Dedifferentiated amniotic fluid mesenchymal stem cell (primary cell): ENCODE data around the gene SOS2.
"Not testable (repeated sequence)": the region's sequence is repeated elsewhere in the genome, so short reads cannot be mapped to it uniquely, and the experiment has no call there.

Source experiments
- DNase-seq: peaks from one replicate; pipeline ENCODE4 v3.0.0-alpha.2; 2016; ENCODE audit errors: extremely low spot score

Gene SOS2

DNA sequence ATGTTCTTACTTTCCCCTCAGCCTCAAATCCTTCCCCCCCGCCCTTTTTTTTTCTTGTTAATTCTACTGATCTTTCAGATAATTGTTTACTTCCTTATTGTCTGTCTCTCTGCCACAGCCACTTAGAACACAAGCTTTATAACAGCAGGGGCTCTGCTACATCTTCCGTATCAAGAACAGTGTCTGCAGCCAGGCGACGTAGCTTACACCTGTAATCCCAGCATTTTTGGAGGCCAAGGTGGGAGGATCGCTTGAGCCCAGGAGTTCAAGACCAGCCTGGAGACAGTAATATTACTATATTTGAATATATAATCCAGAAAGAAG, 5.4 kb downstream of the SOS2 start:
- DNase-seq: no peak

DNA sequence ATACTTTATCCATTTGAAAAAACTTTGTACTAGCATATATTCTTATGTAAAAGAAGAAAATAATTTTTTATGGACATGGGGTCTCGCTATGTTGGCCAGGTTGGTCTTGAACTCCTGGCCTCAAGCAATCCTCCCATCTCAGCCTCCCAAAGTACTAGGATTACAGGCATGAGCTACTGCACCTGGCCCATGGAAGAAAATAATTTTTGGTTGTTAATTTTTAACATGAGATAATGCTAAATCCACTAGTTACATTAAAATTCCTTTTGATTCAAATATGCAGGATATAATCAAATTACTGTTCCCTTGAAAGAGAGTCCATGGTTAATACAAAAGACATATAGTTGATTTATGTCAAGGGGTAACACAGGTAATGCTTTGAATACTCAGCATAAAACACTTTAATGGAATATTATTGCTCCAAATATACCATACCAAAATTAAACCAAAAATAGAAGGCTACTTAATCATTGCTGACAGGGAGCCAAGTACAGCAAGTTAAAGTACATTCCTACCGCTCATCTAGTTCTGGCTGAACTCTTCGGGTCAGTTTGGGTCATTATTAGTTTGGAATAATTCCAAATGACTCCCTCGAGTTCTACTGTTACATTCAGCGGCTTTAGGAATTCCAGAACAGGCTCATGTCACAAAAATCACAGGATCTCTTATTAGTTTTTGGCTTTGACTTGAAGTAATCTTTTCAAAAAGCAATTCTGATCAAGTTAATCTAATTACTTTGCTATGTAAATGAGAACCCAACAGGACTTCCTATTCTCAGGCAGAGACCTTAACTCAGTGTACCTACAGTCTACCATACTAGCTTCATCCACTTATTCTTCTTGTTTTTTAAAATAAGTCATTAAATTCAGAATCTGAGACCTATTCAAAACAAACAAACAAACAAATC, 6.1 kb downstream of the SOS2 start:
- DNase-seq: peak; percentile 48

DNA sequence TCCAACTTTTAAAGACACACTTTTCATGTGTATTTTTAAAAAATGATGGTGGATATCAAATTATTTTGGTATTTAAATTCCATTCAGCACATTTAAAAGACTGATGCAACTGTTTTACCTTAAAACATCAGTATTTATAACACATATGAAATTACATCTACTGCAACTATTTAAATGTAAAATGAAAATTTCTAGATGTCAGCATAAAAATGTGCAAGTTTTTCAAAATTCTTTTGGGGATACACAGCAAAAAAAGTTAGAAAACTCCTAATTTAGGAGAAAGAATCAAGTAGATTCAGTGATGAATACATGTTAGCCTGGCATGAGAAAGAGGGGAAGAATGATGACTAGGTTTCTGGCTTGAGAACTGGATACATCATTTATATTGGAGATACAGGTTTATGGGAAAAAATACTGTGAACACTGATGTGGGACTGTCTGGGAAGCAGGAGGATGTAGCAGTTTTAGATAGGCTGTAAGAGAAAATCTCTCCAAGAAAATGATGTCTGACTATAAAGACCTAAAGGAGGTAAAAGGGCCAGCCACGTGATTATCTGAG, 9.2 kb downstream of the SOS2 start:
- no peak for DNase-seq

DNA sequence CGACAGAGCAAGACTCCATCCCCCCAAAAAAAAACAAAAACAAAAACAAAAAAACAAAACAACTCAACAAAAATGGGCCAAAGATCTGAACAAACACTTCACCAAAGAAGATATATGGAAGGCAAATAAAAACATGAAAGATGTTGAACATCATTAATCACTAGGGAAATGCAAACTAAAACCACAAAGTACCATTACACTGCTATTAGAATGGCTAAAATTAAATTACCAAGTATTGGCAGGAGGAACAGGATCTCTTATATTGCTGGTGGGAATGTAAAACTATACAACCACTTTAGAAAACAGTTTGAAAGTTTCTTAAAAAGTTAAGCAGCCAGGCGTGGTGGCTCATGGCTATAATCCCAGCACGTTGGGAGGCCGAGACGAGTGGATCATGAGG, 12.9 kb downstream of the SOS2 start:
- no peak for DNase-seq

DNA sequence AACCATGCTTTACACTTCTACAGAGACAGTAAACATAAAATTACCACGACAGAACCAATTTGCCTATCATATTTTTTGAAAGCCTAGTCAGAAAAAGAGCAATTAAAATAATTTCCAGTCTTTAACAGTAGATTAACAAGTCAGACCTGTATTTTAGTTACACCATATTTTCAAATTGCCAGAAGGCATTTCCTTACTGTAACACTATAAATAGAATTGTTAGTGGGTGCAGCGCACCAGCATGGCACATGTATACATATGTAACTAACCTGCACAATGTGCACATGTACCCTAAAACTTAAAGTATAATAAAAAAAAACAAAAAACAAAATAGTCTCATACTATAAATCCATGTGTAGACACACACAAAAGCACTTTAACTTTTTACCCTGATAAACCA, 16.0 kb downstream of the SOS2 start:
- DNase-seq: no peak

DNA sequence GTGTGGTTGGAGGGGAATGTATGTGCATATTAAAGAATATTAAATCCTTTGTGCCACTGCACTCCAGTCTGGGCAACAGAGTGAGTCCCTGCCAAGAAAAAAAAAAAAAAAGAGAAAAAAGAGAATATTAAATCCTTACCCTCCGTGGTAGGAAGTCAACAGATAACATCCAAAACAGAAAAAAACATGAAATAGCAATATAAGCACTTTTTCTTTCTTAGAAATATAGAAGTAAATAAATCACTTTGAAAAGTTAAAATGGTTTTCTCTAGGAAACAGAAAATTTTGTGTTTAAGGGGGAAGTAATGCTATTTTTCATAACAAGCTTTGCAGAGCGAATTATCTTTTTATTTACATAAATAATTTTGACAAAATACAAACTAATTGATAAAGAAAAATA, 17.6 kb downstream of the SOS2 start:
- DNase-seq: no peak

DNA sequence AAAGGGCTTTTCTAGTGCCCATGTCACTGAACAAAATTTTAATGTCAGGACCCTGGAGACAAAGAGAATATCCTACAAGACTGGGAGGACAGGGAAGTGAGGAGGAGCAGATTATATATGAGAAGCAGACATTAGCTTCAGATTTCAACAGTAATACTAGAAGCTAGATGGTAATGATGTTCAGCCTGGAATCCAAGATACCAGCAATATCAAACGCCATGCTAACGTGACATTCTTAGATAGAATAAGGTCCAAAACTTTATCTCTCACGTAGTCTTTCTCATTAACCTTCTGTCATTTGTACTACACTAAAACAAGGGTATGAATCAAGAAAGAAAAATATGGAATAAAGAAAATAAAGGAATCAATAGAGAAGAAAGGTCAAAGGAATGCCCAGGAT, 18.7 kb downstream of the SOS2 start:
- DNase-seq: no peak

DNA sequence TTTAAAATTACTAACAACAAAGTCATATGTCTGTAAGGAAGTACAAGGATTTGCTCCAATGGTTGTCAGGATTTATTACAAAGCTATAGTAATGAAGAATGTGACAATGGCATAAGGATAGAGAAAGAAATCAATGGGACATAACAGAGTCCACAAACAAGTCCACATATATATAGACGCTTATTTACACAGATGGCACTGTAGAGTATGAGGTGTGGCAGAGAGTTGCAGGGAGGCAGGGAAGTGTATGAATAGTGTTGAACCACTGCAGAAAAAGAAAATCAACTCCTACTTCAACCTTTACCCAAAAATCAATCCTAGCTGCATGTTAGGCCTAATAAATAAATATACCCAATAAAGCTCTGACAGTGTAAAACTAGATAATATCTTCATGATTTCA, 21.3 kb downstream of the SOS2 start:
- no peak for DNase-seq

DNA sequence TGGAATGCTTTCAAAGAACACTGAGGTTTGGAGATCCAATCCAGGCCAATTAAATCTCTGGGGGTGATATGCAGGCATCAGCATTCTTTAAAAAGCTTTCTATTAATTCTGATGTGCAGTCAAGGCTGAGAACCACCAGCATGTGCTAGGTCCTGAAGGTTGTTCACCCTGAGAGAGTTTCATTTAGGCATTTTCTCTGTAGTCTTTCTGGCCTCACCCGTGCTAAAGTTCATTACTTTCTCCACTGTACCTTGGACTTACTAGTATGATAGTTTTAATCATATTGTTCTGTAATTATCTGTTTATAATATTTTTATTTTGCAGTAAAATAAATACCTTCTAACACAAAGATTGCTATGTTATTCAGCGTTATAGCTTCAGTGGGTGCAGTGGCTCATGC, 32.9 kb downstream of the SOS2 start:
- DNase-seq: no peak

DNA sequence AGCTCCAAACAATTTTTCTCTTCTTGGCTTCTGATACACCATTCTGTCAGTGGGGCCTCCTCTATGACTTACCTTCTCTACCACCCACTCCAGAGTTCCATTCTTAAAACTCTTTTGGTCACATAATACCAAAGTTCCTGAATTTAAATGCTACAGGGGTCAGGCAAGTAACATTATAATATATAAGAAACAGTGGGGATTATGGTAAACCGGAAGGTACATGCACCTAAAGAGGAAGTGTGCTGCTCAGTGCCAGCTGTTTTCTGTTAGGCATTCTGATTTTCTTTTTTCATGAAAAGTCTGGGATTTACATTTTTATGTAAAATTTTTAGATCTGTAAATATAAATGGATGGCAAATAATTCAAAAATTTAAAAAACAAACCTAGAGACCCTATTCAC, 39.9 kb downstream of the SOS2 start:
- no peak for DNase-seq

DNA sequence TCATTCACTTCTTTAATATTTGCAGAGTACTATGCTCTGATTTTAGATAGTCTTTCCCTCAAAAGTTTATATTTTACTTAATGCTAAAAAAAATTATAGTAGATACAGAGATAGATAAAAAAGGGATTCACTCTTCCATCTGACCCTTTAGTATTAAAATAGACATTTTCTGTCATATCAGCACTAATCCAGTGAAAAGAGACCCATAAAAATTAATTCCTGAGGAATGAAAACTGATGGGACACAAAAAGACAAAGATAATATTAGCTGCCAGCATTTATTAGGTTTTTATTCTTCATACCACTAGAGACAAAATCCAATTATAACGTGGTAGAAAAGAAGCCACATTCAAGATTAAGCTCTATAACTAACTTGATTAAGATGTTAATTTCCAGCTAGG, 45.3 kb downstream of the SOS2 start:
- DNase-seq: no peak

DNA sequence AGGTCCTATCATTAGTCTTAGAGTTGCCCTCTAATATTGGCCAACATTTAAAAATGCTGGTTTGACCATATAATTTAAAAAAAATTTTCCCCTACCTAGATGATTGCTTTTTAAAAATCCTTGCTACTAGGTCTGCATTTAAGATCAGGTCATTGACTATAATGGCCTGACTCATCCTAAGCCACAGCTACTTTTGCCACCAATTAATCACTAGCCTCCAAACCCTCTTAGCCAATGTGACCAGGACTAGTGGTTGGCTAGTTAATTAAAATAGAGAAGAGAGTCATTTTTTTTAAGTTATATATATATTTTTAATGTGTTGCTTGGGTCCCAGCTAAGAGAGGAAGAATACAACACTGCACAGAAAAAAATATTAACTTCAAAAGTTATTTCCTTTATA, 57.5 kb downstream of the SOS2 start:
- DNase-seq: no peak

DNA sequence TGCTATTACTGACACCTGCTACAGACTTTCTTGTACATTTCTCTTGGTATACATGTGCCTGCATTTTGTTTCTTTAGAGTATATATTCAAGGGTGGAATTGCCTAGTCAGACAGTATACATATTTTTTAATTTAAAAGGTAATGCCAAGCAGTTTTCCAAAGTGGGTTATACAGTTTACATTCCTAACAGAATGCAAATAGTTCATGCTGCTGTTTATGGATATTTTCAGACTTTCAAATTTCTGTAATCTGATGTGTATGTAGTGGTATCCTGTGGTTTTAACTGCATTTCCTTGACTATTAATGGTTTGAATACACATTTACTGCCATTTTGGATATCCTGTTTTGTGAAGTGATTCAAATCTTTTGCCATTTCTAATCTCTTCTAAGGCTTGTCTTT, 59.5 kb downstream of the SOS2 start:
- no peak for DNase-seq

DNA sequence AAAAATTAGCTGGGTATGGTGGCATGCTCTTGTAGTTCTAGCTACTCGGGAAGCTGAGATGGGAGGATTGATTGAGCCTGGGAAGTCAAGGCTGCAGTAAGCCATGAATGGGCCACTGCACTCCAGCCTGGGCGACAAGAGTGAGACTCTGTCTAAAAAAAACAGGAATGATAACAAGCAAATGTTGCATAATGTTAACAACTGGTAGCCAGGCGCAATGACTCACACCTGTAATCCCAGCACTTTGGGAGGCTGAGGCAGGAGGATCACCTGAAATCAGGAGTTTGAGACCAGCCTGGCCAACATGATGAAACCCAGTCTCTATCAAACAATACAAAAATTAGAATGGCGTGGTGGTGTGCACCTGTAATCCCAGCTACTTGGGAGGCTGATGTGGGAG, 64.0 kb downstream of the SOS2 start:
- not testable (repeated sequence) for DNase-seq

DNA sequence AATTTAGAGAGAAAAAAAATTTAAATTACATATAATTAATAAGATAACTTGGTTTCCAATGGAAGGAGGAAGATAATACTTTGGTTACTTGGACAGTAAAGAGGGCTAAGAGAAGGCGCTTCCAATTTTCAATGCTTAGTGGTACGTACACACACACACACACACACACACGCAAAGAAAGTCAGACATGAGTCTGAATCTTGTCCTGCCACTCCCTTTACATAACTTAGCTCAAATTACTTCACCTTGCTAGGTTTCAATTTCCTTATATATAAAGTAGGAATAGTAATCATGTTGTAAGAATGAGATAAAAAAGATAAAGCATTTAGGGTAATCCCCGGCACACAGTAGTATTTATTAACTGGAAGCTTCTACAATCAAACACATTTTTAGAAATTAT, 75.3 kb downstream of the SOS2 start:
- no peak for DNase-seq

DNA sequence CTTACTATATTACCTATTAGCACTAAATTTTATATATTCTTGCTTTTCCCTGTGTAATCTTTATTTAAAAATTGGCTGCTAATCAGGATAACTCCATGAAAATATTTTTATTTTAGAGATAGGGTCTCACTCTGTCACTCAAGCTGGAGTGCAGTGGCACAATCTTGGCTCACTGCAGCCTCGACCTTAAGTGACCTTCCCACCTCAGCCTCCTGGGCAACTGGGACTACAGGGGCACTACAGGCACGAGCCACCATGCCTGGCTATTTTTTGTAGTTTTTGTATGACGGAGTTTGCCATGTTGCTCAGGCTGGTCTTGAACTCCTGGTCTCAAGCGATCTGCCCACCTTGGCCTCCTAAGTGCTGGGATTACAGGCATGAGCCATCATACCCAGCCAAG, 82.6 kb downstream of the SOS2 start:
- no peak for DNase-seq

DNA sequence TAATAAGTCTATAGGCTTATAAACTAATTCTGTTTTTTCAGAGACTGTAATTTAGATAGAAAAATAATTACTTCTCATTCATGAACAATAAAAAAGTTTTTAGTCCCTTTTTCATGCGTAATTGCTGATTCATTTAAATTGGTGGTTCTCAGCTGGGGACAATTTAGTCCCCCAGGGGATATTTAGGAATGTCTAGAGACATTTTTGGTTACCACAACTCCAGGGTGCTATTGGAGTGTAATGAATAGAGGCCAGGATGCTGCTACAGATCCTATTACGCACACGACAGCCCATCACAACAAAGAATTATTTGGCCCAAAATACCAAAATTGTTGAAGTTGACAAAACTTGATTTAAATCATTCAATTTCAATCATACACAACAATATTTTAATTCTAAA, 92.2 kb downstream of the SOS2 start:
- no peak for DNase-seq

DNA sequence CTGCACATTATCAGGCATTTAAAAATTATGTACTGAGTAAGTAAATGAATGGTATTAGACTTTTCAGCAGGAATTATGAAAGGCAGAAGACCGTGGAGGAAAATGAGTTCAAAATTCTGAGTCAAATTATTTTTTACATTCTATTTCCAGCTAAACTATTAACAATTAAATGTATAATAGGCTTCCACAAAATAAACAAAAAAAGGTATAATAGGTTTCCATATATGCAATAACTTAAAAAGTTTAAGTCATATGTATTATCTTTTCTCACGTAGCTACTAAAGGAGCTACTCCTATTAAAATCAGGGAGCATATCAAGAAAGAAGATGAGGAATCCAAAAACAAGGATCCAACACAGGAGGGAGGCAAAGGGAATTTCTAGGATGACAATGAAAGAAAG, 103.6 kb downstream of the SOS2 start:
- DNase-seq: no peak

DNA sequence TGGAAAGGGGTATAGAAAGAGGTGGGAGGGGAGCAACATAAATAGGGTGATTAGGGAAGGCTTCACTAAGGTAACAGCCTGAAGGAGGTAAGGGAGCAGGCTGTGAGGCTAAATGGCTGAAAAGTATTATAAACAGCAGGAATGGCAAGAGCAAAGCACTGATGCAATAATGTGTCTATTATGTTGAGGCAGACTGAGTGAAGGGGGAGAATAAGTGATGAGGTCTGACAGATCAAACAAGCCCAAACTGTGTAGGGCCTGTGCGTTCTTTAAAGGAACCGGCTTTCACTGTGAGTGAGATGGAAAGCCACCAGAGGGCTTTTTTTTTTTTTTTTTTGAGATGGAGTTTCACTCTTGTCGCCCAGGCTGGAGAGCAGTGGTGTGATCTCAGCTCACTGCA, 108.3 kb downstream of the SOS2 start:
- no peak for DNase-seq

DNA sequence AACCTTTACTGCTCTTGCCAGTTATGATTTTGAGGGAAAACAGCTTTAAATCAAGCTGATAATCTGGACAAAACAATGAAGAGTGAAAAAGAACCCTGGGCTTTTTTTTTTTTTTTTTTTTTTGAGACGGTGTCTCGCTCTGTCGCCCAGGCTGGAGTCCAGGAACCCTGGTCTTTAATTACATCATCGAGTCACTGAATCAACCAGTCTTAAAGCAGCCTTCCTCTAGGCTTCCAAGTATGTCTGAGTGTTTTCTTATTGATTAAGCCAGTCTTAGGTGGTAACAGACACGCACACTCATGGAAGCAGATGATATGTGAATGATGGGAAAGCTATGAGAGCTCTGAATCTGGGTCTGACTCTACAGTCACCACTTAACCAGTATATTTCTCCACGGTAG, 109.1 kb downstream of the SOS2 start:
- DNase-seq: no peak

DNA sequence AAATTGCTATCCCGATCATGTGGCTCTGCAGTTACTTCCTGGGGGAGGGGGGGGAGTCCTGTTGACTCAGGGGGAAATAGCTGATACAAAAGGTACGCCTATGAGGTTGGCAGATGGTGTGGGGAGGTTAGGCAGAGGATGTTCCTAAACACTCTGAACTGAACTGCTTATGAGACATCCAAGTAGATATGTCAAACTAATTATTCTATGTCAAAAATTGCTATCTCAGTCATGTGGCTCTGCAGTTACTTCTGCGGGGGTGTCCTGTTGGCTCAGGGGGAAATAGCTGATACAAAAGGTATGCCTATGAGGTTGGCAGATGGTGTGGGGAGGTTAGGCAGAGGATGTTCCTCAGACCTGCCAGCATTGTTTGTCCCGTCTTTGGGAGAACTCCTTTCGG, 109.9 kb downstream of the SOS2 start:
- no peak for DNase-seq

DNA sequence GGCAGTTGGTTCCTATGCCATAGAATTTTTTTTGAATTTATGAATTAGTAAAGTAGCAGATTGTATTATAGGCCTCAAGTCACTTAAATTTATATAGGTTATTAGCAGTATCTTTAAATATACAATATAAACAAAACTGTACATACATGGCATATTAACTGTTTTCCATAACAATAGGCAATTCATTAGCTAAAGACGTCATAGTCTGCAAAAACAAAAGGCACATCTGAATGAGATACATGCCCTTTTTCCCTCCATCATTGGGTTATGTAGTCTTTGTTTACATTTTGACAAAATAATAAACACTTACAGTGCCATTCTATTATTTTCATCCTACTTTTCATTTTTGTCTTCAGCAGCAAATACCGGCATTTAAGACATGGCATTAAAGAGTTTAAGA, 113.9 kb downstream of the SOS2 start:
- DNase-seq: no peak

DNA sequence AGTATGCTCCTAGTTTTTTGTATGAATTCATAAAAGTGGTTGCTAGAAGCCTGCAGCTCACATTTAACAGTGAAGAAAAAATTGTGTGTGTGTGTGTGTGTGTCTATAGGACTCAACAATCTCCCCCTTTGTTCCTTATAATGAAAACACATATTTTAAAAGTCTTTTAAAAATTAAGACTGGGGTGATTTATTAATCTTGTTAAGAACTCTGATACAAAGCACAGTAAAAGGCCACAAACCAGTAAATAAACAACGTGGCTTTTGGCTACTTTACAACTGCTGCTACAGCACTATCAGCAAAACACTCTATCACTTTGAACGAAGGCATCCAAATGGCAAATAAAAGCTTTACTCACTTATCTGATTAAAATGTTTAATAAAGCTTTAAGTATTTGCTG, 114.4 kb downstream of the SOS2 start:
- no peak for DNase-seq
